GM19463 (cell line): ENCODE results near the gene SUV39H1.

Experiments used
- ATAC-seq: cut with Tn5 transposase; IDR thresholded peaks from one replicate; pipeline ENCODE4 v1.9.1; 2021; ENCODE audit warnings: mild to moderate bottlenecking, moderate library complexity; ENCODE audit not compliant: unreplicated experiment

Gene SUV39H1

GRCh38 chrX:48711929-48712505 lies 15.5 kb downstream of the SUV39H1 start:
- no peak for ATAC-seq

GRCh38 chrX:48713847-48714246 lies 17.3 kb downstream of the SUV39H1 start:
- ATAC-seq: no peak

GRCh38 chrX:48714573-48714972 lies 18.0 kb downstream of the SUV39H1 start:
- ATAC-seq: no peak

- ATAC-seq: no peak
These were observed 18.5 kb downstream of the SUV39H1 start for GRCh38 chrX:48715072-48715471.

- no peak for ATAC-seq
These were observed 19.5 kb downstream of the SUV39H1 start for GRCh38 chrX:48715876-48716502.

- no peak for ATAC-seq
These were observed 23.4 kb downstream of the SUV39H1 start for GRCh38 chrX:48719958-48720357.

GRCh38 chrX:48720577-48721250 lies 24.2 kb downstream of the SUV39H1 start:
- no peak for ATAC-seq

- no peak for ATAC-seq
These were observed 25.4 kb downstream of the SUV39H1 start for GRCh38 chrX:48721916-48722315.

- no peak for ATAC-seq
These were observed 30.1 kb downstream of the SUV39H1 start for GRCh38 chrX:48726596-48726995.

GRCh38 chrX:48728653-48729052 lies 32.1 kb downstream of the SUV39H1 start:
- ATAC-seq: no peak

GRCh38 chrX:48736303-48736702 lies 39.8 kb downstream of the SUV39H1 start:
- ATAC-seq: no peak

GRCh38 chrX:48736878-48737212 lies 40.3 kb downstream of the SUV39H1 start:
- no peak for ATAC-seq

- ATAC-seq: peak; percentile 99
These were observed 40.8 kb downstream of the SUV39H1 start for GRCh38 chrX:48737213-48737938.

- ATAC-seq: no peak
These were observed 41.4 kb downstream of the SUV39H1 start for GRCh38 chrX:48737940-48738339.

GRCh38 chrX:48741834-48742233 lies 45.3 kb downstream of the SUV39H1 start:
- ATAC-seq: no peak

GRCh38 chrX:48745222-48745621 lies 48.7 kb downstream of the SUV39H1 start:
- ATAC-seq: no peak

- no peak for ATAC-seq
These were observed 51.0 kb downstream of the SUV39H1 start for GRCh38 chrX:48747415-48748016.

- no peak for ATAC-seq
These were observed 52.6 kb downstream of the SUV39H1 start for GRCh38 chrX:48749182-48749581.

GRCh38 chrX:48751343-48751742 lies 54.8 kb downstream of the SUV39H1 start:
- no peak for ATAC-seq

- ATAC-seq: no peak
These were observed 56.0 kb downstream of the SUV39H1 start for GRCh38 chrX:48752498-48752897.

- no peak for ATAC-seq
These were observed 57.2 kb downstream of the SUV39H1 start for GRCh38 chrX:48753708-48754228.
